Mammary epithelial cell (primary cell): ENCODE measurements around the gene EARS2.

Source experiments
- CTCF ChIP-seq, 2 donors: IDR thresholded peaks in 1 of 2; conservative IDR thresholded peaks in 1 of 2; 2 replicates each; pipeline ENCODE4 v1.5.1; 2011 to 2012; ENCODE audit warnings: inconsistent platforms in 2 of 2, low read length in 2 of 2, mild to moderate bottlenecking in 2 of 2, control low read depth in 1 of 2, low read depth in 1 of 2; ENCODE audit not compliant: insufficient read depth in 1 of 2; ENCODE audit errors: extremely low read depth in 1 of 2
- EZH2 ChIP-seq: IDR thresholded peaks from 2 replicates; pipeline ENCODE4 v1.6.1; 2012; ENCODE audit warnings: low read length, inconsistent platforms, borderline replicate concordance

GRCh38 chr16:23500212-23500861 is 56.8 kb downstream of the EARS2 start:
- TF ChIP-seq CTCF (conservative IDR thresholded peaks at IDR 0.05 in 1 of 2, IDR thresholded peaks at IDR 0.05 in 1 of 2; ENCODE audit: extremely low read depth in 1 of 2, insufficient read depth in 1 of 2, low read depth in 1 of 2, low read length in 2 of 2) (no peak), EZH2 (no peak)
